Measurements from ENCODE around the gene TNFAIP8L2.

The TNFAIP8L2 gene

GRCh38 chr1:151130987-151131586, 25.4 kb upstream of the TNFAIP8L2 start:
- TF ChIP-seq CTCF (IDR thresholded peaks at IDR 0.05; ENCODE audit: low read depth, low read length, missing control alignments): no peak
- DNase-seq (ENCODE audit: extremely low read depth, low read depth): peak; percentile 53
- peak overlapping the region; percentile 21 for H3K4me3 ChIP-seq (replicated peaks; ENCODE audit: low read depth, low read length)

GRCh38 chr1:151131701-151132334, 24.6 kb upstream of the TNFAIP8L2 start:
- peak overlapping the region; percentile 21; the same call in 1 of the 2 replicates for H3K4me3 ChIP-seq (replicated peaks; ENCODE audit: low read depth, low read length)
- no peak for DNase-seq (ENCODE audit: extremely low read depth, low read depth)

GRCh38 chr1:151132335-151133017, 24.0 kb upstream of the TNFAIP8L2 start:
- no peak for TF ChIP-seq CTCF (IDR thresholded peaks at IDR 0.05; ENCODE audit: low read depth, low read length, missing control alignments)
- DNase-seq (ENCODE audit: extremely low read depth, low read depth): no peak
- no peak overlapping the region for H3K4me3 ChIP-seq (replicated peaks; ENCODE audit: low read depth, low read length)

More at GRCh38 chr1:151131701-151132334, 24.6 kb upstream of the TNFAIP8L2 start:
- no peak for TF ChIP-seq CTCF (IDR thresholded peaks at IDR 0.05; ENCODE audit: low read depth, low read length, missing control alignments)

GRCh38 chr1:151133018-151133806, 23.2 kb upstream of the TNFAIP8L2 start:
- no peak for TF ChIP-seq CTCF (IDR thresholded peaks at IDR 0.05; ENCODE audit: low read depth, low read length, missing control alignments)
- H3K4me3 ChIP-seq (replicated peaks; ENCODE audit: low read depth, low read length): no peak overlapping the region
- no peak for DNase-seq (ENCODE audit: extremely low read depth, low read depth)

GRCh38 chr1:151134396-151134795, 22.1 kb upstream of the TNFAIP8L2 start:
- H3K4me3 ChIP-seq (replicated peaks; ENCODE audit: low read depth, low read length): no peak overlapping the region
- DNase-seq (ENCODE audit: extremely low read depth, low read depth): no peak
- no peak for TF ChIP-seq CTCF (IDR thresholded peaks at IDR 0.05; ENCODE audit: low read depth, low read length, missing control alignments)

GRCh38 chr1:151134991-151135390, 21.5 kb upstream of the TNFAIP8L2 start:
- DNase-seq (ENCODE audit: extremely low read depth, low read depth): no peak
- H3K4me3 ChIP-seq (replicated peaks; ENCODE audit: low read depth, low read length): no peak overlapping the region
- no peak for TF ChIP-seq CTCF (IDR thresholded peaks at IDR 0.05; ENCODE audit: low read depth, low read length, missing control alignments)
